Kidney tubule cell (primary cell): ENCODE measurements around the gene CYTH1.
"Not testable (repeated sequence)": the region's sequence is repeated elsewhere in the genome, so short reads cannot be mapped to it uniquely, and the experiment has no call there.

Source experiments
- DNase-seq: peaks from one replicate; pipeline ENCODE4 v3.0.0-alpha.2; 2018; ENCODE audit warnings: low spot score

CYTH1 gene

GRCh38 chr17:78759969-78760352 lies 22.1 kb downstream of the CYTH1 start:
- DNase-seq, result no peak

DNA sequence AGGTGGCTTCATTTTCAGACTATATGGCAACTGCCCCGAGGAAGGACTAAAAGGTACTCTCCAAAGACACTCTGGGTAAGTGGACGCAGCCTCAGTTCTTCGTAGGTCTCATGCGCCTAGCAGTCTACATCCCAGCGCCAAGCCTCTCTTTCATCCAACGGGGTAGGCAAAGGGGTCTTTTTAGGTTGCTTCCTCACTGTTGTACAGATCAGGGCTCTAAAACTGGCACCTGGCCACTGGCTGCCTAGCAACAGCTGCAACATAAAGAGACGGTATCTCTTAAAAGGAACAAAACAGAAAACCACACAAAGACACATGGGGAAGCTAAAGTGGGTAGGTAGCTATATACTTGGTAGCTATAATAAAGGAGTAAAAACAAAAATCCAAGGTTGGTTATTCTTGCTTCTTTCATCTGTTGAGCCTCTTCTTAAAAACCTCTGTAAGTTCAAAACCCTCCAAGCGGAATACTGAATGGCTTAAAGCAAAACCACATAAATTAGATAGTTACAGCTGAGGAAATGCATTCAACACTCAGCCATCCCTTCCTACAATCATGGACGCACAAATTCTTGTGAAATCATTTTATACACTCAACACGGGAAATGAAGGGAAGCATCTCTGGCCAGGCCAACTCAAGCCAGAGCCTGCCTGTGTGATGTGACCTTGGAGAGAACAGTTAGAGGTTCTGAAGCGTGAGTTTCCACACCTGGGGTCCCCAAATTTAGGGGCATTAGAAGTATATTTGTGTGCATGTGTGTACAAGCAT lies 22.7 kb downstream of the CYTH1 start:
- DNase-seq, result no peak

- DNase-seq, result no peak
Observed at GRCh38 chr17:78753316-78754250, 28.5 kb downstream of the CYTH1 start.

DNA sequence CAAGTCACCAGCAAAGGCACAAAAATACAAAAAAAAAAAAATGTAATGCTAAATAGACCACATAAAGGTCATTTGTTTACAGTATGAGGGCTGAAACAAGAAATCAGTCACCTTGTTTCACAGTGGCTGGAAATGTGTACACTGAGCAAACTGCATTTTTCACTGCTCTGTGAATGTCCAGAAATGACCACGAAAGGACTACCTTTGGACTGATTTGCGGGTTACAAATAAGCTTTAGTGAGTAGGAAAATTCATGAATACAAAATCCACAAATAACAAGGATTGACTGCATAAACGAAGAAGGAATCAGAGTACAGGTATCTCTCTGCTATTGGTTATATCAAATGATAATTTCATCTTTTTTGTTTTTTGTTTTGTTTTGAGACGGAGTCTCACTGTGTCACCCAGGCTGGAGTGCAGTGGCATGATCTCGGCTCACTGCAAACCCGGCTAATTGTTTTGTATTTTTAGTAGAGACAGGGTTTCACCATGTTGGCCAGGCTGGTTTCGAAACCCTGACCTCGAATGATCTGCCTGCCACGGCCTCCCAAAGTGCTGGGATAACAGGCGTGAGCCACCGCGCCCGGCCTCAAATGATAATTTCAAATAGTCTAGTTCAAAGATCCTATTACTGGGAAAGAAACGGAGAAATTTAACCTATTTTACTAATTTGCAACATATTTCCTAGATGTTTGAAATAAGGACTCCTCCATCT lies 30.5 kb downstream of the CYTH1 start:
- no peak for DNase-seq

- not testable (repeated sequence) for DNase-seq
Observed at GRCh38 chr17:78751000-78751399, 31.1 kb downstream of the CYTH1 start.

- DNase-seq, result peak; percentile 17
Observed at GRCh38 chr17:78748730-78749317, 33.2 kb downstream of the CYTH1 start.

DNA sequence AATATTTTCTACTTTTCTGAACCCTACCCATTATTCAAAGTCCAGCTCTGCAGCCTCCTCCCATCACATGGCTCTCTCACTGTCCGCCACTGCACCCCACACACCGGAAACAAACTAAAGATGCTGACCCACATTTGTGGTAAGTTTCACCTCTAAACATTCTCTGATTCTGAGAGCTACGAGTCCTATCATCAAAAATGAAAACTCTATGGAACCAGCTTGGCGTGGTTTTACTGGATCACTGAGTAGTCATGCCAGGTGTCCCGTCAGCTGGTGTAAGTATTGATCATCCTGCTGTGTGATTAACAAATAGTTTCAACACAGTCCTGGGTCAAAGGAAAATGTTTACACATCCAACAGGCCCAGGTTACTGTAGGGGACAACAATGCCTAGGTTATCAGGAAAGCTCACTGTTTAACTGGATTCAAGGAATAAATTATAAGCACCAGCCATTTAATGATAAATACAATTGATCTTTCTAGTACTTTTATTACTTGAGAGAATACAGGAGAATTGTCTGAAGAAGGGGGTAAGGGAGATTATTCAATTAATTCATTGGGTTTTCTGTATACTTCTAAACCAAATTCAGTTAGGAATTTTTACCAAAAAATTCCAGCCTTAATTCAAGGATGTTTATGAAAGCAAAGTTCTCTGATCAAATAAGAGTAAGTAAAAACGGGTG lies 33.9 kb downstream of the CYTH1 start:
- DNase-seq, result no peak

- DNase-seq, result no peak
Observed at GRCh38 chr17:78747488-78747887, 34.6 kb downstream of the CYTH1 start.

DNA sequence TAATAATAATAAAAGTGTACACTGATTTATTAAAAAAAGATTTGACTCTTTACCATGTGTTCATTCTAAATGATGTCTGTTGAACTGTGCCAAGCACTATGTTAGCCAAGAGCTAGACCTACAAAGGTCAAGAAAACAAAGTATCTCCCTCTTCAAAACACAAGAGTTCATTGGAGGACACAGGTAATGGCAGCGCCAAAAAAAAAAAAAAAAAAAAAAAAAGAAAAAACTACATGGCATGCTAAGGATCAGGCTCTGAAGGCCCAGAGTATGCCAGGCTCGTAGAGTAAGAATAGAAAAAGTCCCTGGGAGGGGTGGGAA lies 35.2 kb downstream of the CYTH1 start:
- no peak for DNase-seq

DNA sequence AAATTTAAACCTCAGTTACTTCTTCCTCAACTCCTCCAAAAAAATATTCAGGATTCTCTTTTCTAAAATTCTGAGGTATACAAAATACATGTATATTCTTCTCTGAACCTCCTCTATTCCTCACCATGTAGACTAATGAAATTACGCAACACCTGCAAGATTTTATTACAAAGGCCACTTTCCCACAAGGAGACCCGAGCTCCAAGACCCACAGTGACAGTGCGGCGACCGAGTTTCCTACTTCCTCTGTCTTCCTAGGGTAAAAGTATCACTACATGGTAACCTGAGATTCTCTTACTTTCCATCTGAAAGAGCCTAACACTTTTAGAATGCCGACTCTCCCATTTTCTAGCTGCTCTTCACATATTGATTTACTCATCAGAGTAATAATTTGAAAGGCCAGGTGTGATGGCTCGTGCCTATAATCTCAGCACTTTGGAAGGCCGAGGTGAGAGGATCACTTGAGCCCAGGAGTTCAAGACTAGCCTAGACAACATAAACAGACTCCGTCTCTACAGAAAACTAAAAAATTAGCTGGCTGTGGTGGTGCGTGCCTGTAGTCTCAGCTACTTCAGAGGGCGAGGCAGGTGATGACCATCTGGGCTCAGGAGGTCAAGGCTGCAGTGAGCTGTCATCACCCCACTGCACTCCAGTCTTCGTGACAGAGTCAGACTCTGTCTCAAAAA lies 35.7 kb downstream of the CYTH1 start:
- DNase-seq, result no peak

DNA sequence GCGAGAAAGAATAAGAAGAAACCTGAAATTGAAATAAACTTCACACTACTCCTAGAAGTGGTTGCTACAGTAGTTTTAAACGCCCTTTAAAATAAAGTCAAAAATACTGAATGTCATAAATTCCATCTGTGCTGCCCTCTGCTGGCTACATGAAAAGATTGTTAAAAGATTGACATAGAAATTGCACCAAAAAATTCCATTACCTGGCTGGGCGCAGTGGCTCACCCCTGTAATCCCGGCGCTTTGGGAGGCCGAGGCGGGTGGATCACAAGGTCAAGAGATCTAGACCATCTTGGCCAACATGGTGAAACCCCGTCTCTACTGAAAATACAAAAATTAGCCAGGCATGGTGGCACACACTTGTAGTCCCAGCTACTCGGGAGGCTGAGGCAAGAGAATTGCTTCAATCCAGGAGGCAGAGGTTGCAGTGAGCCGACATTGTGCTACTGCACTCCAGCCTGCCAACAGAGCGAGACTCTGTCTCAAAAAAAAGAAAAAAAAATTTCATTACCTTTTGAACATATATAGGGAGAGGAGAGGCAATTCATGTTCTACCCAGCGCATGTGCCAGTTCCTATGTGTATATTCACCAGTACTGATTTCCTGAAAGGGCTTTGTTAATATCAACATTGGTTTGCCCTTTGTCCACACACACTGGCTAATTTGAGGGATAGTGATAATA lies 36.5 kb downstream of the CYTH1 start:
- DNase-seq, result peak; percentile 43

- no peak for DNase-seq
Observed at GRCh38 chr17:78742901-78743300, 39.2 kb downstream of the CYTH1 start.

DNA sequence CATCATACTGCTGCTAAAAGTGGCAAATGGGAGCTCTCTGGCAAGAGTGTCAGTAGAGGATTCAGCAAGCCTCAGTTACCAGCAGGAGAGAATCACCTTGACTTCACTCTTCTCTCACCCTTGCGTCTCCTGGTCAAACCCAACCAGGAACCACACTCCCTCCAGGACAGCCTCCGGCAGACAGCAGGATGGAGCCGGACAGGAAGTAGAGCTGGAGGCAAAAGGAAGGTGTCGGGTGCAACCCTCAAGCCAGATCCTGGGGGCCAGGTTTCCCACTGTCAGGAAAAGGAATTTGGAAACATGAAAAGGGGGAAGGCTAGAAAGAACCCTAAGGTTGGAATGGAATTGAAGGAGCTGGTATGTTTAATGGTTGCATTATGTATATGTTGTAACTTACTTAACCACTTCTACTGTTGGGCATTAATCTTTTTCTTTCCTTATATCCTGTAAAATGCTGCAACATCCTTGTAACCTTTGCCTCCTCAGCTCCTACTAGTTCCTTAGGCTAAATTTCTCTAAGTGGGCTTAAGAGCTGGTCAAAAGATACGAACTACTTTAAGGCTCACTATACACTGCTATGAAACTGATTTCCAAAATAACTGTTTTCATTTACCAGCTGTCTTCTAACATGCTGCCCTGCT lies 40.3 kb downstream of the CYTH1 start:
- no peak for DNase-seq

GRCh38 chr17:78739331-78739931 lies 42.6 kb downstream of the CYTH1 start:
- no peak for DNase-seq

GRCh38 chr17:78738698-78739097 lies 43.4 kb downstream of the CYTH1 start:
- DNase-seq, result no peak

GRCh38 chr17:78738278-78738677 lies 43.8 kb downstream of the CYTH1 start:
- no peak for DNase-seq

GRCh38 chr17:78737332-78737731 lies 44.7 kb downstream of the CYTH1 start:
- peak; percentile 59 for DNase-seq

- DNase-seq, result peak; percentile 90
Observed at GRCh38 chr17:78736526-78737079, 45.5 kb downstream of the CYTH1 start.

DNA sequence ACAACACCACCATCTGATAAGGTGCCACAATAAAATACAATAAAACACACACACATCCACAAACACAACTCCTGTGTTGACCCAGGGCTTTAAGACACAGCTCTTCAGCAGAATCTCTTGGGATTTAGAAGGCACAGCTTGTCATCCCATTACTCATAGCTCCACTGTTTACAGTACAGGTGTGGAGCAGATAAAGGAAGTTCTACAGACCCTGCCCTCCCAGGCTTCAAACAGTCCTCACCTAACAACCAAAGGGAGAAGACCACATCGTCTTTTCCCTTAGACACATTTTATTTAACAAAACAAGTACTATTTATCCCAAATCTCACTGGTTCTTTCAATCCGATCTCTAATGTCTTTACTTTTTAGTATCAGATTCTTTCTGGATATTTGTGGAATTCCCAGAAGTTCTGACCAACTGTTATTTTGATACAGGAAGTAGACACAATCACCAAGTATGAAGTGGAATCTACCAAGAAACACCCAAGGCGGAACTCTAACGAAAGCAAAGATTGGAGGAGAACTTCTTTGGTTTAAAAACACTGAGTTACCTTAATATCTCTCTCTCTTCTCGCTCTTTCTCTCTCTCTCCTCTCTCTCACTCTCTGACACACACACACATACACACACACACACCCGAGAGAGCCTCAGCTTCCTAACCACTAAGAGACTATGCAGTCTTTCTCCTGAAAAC lies 46.1 kb downstream of the CYTH1 start:
- peak; percentile 79 for DNase-seq
